Tibial artery (tissue), 4 donors: ENCODE data around the gene IRF7.

Experiments
- DNase-seq, 2 donors: peaks; one replicate each; pipeline ENCODE4 v3.0.0-alpha.2; 2019
- H3K27ac ChIP-seq, 2 donors: fragments of 200-600 bp; sonication (generic) in 1 of 2; 1 replicate in 1 of 2; 2 replicates in 1 of 2; pipeline ENCODE4 v1.5.1; 2018 to 2019; ENCODE audit warnings: mild to moderate bottlenecking in 1 of 2
- H3K27me3 ChIP-seq, 2 donors: fragments of 200-600 bp; sonication (generic) in 1 of 2; one replicate each; pipeline versions ENCODE4 v1.5.1 to v1.6.0; 2016 to 2019
- H3K36me3 ChIP-seq, 3 donors: fragments of 200-600 bp; sonication (generic) in 2 of 3; one replicate each; pipeline ENCODE4 v1.5.1; 2016 to 2019; ENCODE audit warnings: mild to moderate bottlenecking in 2 of 3
- H3K4me1 ChIP-seq, 4 donors: fragments of 200-600 bp; sonication (generic) in 2 of 4; 1 replicate in 3 of 4; 2 replicates in 1 of 4; pipeline ENCODE4 v1.5.1; 2016 to 2019
- H3K4me3 ChIP-seq, 2 donors: fragments of 200-600 bp; sonication (generic) in 1 of 2; 1 replicate in 1 of 2; 2 replicates in 1 of 2; pipeline ENCODE4 v1.5.1; 2018 to 2019; ENCODE audit warnings: mild to moderate bottlenecking in 2 of 2
- H3K9me3 ChIP-seq, 3 donors: fragments of 200-600 bp; sonication (generic) in 1 of 3; one replicate each; pipeline ENCODE4 v1.5.1; 2016 to 2019
- CTCF ChIP-seq, 2 experiments: fragments of 200-600 bp in 1 of 2; fragments of 450-650 bp in 1 of 2; IDR thresholded peaks; one replicate each; pipeline ENCODE4 v1.5.1; 2017 to 2019; ENCODE audit warnings: antibody characterized with exemption in 2 of 2, mild to moderate bottlenecking in 1 of 2, moderate library complexity in 1 of 2
- intact Hi-C: fragments of 100-400 bp; cut with DNase I; formaldehyde crosslinking; loops from one replicate; pipeline ENCODE4 v1.15.0; 2023; ENCODE audit warnings: low total_unique reads

Gene IRF7

GRCh38 chr11:597166-597725, 18.5 kb downstream of the IRF7 start:
- Histone ChIP-seq H3K27ac (no peak overlapping the region), H3K4me3 (no peak overlapping the region), H3K4me1 (no peaks in the 10 kb centered on the region), H3K9me3 (no peaks in the 10 kb centered on the region), H3K36me3 (peaks cover 78 to 100% (median 93%) of the 10 kb centered on the region in 3 donors), H3K27me3 (no peaks in the 10 kb centered on the region)
- TF ChIP-seq CTCF (IDR thresholded peaks at IDR 0.05), result no peak
- intact Hi-C loops, result no loop called here
- DNase-seq, result no peak

DNA sequence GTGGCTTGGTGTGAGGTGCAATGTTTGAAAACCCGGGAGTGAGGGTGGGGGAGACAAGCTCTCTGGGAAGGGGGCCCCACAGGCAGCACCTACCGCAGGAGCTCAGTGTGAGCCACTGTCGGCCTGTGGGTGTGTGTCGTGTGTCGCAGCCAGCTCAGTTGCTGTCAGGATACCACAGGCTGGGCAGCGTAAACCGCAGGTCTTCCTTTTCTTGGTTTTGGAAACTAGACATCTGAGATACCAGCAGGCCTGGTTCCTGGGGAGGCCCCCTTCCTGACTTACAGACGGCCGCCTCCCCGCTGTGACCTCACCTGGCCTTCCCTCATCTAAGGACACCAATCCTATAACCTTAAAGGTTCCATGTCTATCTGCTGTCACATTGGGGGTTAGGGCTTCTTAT, 19.4 kb downstream of the IRF7 start:
- intact Hi-C loops, result no loop called here
- no peak for DNase-seq

DNA sequence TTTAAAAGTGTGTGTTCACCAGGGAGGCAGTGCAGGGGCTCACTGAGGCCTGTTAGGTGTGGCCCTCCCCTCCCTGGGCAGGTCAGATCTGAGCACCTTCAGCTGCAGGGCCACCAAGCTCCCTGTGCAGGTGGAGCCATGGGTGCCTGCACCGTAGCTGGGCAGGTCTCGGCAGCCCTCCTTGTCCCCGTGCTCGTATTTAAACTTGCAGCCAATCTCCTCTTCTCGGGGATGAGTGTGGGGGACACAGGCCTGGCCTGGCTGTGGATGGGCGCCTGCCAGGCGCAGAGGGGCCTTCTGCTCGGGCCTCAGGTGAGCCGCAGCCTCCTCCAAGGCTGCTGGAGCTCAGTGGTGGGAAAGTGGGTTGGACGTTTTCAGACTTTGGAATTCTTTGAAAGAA, 20.4 kb downstream of the IRF7 start:
- DNase-seq, result no peak
- H3K4me1 ChIP-seq, result no peaks in the 10 kb centered on the region
- H3K4me3 ChIP-seq, result no peak overlapping the region
- H3K27me3 ChIP-seq, result no peaks in the 10 kb centered on the region
- H3K27ac ChIP-seq, result no peak overlapping the region
- H3K36me3 ChIP-seq, result peaks cover 69 to 100% (median 94%) of the 10 kb centered on the region in 3 donors
- no peak for TF ChIP-seq CTCF (IDR thresholded peaks at IDR 0.05)
- intact Hi-C loops, result no loop called here
- no peaks in the 10 kb centered on the region for H3K9me3 ChIP-seq

More for the DNA sequence above, 19.4 kb downstream of the IRF7 start:
- Histone ChIP-seq H3K36me3 (peaks cover 75 to 100% (median 93%) of the 10 kb centered on the region in 3 donors), H3K9me3 (no peaks in the 10 kb centered on the region), H3K27me3 (no peaks in the 10 kb centered on the region), H3K4me3 (no peak overlapping the region), H3K4me1 (no peaks in the 10 kb centered on the region), H3K27ac (no peak overlapping the region)
- no peak for TF ChIP-seq CTCF (IDR thresholded peaks at IDR 0.05)

- Histone ChIP-seq H3K4me1 (no peaks in the 10 kb centered on the region), H3K27me3 (no peaks in the 10 kb centered on the region), H3K27ac (no peak overlapping the region), H3K36me3 (peaks cover 53 to 100% (median 97%) of the 10 kb centered on the region in 3 donors), H3K9me3 (no peaks in the 10 kb centered on the region), H3K4me3 (no peak overlapping the region)
- DNase-seq, result no peak
- intact Hi-C loops, result no loop called here
- no peak for TF ChIP-seq CTCF (IDR thresholded peaks at IDR 0.05)
Measured at GRCh38 chr11:593347-593746, 22.4 kb downstream of the IRF7 start.

DNA sequence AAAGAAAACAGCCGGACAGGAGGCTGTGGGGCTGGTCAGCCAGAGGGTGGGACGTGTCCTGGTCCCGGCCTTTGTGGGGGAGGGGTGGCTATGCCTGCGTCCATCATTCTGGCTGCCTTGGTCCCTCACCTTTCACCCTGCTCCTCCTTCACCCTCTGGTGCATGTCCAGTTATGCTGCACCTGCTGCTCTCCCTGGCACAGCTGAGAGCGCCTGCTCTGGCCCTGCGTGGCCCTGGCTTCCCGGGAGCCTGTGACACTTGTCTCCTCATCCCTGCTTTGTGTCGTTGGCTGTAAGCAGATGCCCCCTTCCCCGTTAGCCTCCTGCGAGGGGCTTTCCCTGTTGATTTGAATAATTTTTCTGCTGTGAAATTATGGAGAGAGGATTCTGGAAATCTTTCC, 22.8 kb downstream of the IRF7 start:
- H3K36me3 ChIP-seq, result peaks cover 51 to 100% (median 97%) of the 10 kb centered on the region in 3 donors
- no peak for TF ChIP-seq CTCF (IDR thresholded peaks at IDR 0.05)
- H3K9me3 ChIP-seq, result no peaks in the 10 kb centered on the region
- H3K27me3 ChIP-seq, result no peaks in the 10 kb centered on the region
- intact Hi-C loops, result no loop called here
- no peak overlapping the region for H3K4me3 ChIP-seq
- no peaks in the 10 kb centered on the region for H3K4me1 ChIP-seq
- DNase-seq, result no peak
- no peak overlapping the region for H3K27ac ChIP-seq

DNA sequence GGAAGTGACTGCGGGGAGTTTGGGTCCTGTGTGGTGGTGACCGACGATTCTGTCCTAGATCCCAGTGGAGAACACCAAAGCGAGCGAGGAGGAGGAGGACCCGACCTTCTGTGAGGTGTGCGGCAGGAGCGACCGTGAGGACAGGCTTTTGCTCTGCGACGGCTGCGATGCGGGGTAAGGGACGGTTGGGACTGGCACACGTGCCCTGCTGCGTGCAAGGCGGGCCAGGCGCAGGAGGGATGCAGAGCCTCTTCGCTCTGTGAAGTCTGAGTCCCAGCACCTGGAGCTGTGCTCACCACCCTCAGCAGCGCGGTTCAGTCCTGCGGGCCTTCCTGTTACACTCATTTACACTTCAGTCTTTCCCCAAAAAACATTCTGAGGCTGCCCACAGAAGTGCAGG, 23.2 kb downstream of the IRF7 start:
- Histone ChIP-seq H3K4me3 (no peak overlapping the region), H3K27me3 (no peaks in the 10 kb centered on the region), H3K4me1 (no peaks in the 10 kb centered on the region), H3K36me3 (peaks cover 51 to 100% (median 97%) of the 10 kb centered on the region in 3 donors), H3K9me3 (no peaks in the 10 kb centered on the region), H3K27ac (no peak overlapping the region)
- no peak for TF ChIP-seq CTCF (IDR thresholded peaks at IDR 0.05)
- no peak for DNase-seq
- intact Hi-C loops, result no loop called here
